GM20000 (cell line): ENCODE measurements around the gene PDE1C.

Source experiments
- DNase-seq: peaks from one replicate; pipeline ENCODE4 v3.0.0; 2012; ENCODE audit warnings: low spot score
- CTCF ChIP-seq: IDR thresholded peaks from 2 replicates; pipeline ENCODE4 v1.5.1; 2012; ENCODE audit warnings: mild to moderate bottlenecking, control low read depth; ENCODE audit errors: extremely low read depth, missing control alignments

The PDE1C gene

DNA sequence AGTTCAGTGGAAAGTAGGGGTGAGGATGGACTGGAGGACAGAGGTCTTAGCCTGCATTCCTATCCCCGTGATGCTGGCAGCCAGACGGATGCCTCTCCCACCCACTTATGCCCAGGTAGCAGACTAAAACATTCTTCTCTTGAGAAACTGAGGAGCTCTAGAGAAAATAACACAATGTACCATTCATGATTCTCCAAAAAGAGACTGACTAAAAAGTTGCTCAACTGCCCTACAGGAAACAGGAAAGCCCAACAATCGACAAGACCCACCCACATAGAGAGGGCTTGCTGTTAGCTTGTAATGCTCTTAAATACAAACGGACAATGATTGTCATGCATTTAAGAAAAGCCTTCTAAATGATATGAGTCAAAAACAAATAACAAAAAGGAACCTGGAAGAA, 33.2 kb upstream of the PDE1C start:
- TF ChIP-seq CTCF = no peak
- no peak for DNase-seq

GRCh38 chr7:32102432-32102873, 32.2 kb upstream of the PDE1C start:
- no peak for DNase-seq
- no peak for TF ChIP-seq CTCF

DNA sequence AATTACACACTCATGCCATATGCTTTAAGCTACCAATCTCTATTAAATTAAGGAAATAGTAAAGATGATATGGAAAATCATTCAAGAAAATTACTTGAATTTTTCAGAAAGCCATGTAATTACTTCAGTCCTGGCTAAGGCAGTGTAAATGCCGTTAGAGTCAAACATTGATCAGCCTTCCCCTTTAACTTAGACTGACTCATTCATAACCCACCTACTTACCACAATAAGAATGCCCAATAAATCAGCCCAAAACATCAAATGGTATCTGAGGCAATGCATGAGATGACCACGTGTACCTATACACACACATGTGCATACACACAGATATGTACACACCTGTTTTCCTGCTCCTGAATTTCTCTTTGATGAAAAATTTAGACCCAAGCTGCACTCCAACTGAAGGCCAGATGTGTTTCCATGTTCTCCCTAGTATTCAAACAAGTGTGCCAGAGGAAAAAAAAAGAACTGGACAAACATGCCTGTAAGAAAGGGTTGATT, 30.2 kb upstream of the PDE1C start:
- TF ChIP-seq CTCF = no peak
- no peak for DNase-seq

DNA sequence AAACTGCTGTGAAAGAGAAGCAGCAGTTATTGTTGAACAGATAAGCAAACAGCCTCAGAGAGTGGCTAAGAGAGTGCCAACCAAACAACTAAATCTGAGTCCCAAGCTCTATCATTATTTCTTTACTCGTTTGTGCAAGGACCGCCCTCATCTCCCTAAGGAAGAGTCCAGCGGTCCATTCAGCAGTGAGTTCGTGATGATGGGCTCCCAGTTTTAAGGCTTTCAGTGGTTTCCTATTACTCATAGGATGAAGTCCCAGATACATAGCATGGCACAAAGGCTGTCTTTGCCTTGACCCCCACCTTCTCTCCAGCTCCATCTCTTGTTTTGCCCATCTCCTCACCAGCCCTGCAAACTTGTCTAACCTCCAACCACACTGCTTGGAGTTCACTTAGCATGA, 24.3 kb upstream of the PDE1C start:
- no peak for DNase-seq
- no peak for TF ChIP-seq CTCF

- no peak for DNase-seq
- TF ChIP-seq CTCF = no peak
These were observed 23.5 kb upstream of the PDE1C start for GRCh38 chr7:32093415-32094408.

- TF ChIP-seq CTCF = no peak
- no peak for DNase-seq
These were observed 22.1 kb upstream of the PDE1C start for GRCh38 chr7:32092346-32092745.

DNA sequence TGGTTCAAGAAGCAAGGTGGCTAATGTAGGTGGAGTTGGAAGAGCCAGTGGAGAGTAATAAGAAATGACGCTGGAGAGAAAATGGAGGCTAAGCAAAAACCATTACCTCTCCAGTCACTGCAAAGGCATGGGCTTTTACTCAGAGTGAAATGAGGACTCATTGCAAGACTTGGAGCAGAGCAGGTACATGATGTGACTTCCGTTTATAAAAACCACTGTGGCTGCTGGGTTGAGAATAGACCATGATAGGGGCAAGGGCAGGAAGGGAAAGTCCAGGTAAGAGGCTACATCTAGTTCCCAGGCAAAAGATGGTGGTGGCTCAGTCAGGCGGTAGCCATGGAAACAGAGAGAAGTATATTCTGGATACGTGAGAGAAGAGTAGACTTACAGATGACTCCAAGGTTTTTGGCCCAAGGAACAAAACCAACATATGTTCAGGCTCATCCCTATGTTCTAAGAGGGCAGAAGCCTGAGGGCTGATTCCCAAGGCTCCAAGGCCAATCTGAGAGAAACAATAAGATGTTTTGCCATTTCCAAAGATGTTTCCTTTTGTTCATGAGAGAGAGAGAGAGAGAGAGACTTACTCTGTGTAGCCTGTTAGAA, 21.5 kb upstream of the PDE1C start:
- DNase-seq = no peak
- TF ChIP-seq CTCF = no peak
